Fibroblast of the conjunctiva (primary cell): ENCODE results near the gene AKR7A3.
"Not testable (repeated sequence)": the region's sequence is repeated elsewhere in the genome, so short reads cannot be mapped to it uniquely, and the experiment has no call there.

Experiments used
- DNase-seq: peaks from one replicate; pipeline ENCODE4 v3.0.0-alpha.2; 2010; ENCODE audit warnings: low read depth

The AKR7A3 gene

DNA sequence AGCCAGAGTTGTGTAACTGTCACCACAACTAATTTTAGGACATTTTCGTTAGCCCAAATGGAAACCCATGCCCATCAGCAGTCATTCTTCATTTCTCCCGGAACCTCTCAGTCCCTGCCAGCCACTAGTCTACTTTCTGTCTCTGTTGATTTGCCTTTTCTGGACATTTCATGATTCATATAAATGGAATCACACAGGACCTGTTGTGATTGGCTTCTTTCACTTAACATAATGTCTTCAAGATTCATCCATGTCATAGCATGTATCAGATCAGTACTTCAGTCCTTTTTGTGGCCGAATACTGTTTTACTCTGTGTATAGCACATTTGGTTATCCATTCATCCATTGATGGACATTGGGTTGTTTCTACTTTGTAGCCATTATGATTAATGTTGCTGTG, 30.6 kb upstream of the AKR7A3 start:
- DNase-seq: no peak

DNA sequence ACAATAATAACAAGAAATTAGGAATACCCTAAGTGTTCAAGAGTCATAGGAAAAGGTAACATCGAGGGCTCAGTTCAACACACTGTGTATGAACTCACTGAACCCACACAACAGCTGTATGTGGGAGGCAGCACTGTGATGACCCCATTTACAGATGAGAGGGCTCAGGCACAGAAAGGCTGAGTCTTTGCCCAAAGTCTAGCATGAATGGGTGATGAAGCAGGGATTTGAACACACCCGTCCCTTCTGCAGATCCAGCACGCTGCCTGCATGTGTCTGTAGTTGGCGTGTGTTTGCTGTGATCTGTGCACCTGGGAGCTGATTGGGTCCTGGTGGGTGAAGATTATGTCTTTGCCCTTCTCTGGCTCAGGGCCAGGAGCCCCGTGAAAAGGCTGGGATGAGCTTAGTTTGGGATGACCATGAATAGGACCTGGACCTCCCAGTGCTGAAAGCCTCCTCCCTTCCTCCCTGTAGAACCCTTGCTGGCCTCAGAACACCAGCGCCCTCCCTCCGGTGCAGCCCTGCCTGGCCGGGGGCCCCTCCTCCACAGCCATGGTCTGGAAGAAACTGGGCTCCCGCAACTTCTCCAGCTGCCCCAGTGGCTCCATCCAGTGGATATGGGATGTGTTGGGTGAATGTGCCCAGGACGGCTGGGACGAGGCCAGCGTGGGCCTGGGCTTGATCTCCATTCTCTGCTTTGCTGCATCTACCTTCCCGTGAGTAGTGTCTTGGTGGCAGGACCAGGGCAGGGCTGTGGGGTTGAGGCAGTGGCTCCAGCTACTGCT, 28.7 kb upstream of the AKR7A3 start:
- DNase-seq: no peak

DNA sequence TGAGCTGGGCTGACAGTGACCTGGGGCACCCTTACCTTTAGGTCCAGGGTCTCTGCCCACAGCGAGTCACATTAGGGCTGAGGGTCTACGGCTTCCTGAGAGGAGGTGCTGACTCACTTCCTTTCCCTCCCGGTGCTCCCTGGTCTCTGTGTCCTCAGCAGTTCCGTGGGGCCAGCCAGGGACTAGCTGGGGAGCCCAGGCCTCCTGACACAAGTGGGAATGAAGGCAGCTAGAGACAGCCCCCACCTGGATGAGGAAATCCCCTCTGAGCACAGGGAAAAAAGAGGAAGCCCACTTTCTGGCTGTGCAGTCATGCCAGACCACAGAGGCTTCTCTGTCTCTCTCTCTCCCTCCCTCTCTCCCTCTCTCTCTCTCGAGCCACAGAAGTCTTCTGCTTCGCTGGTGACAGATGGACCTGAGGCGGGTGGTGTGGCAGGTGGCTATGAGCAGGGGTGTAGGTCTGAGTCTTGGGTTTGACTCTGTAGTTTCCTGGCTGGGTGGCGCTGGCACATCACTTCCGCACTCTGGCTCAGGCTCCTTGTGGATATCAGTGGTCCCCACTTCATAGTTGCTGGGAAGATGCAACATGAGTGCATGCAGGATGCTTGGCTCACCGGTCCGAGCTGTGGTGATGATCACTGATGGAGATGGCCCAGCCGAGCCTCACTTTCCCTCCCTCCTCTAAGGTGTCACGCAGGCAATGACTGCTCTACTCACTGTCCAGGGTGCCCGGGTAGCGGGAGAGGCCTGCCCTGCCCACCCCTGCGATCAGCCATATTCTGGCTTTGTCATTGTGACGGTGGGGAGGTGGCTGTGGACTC, 27.0 kb upstream of the AKR7A3 start:
- DNase-seq: no peak

DNA sequence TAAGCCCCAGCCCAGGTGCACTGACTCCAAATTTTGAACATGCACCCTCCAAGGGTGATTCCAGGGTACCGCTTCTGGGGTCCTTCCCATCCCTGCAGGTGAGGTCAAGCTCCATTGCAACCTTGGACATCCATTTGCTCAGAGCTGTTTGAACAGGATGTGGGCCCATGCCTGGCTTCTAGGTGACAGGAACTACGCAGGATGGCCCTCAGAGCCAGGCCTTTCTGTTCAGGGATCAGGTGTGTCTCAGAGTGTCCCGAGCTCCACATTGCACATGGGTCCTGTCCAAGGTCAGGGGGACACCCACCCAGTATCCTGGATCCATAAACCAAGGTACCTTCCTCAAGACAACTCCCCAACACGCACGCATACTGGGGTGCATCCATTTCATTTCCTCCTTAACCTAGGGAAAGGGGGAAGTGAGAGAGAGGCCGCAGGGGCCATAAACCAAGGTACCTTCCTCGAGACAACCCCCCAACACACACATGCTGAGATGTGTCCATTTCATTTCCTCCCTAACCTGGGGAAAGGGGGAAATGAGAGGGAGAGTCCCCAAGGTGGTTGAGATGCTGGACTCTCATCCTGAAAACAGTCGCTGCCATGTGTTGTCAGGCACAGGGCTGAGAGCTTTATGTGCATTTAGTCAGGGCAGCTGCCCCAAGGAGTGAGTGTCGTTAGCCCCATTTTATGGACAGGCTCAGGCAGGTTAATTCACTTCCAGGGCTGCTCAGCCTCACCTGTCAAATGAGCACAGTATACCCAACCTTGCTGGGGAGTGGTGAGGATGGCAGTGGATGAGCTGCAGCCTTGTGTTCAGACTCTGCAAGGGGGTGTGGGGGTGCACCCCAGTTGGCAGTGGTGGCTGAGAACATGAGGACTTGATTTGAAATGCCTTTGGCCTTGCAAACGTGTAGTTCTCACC, 25.7 kb upstream of the AKR7A3 start:
- no peak for DNase-seq

DNA sequence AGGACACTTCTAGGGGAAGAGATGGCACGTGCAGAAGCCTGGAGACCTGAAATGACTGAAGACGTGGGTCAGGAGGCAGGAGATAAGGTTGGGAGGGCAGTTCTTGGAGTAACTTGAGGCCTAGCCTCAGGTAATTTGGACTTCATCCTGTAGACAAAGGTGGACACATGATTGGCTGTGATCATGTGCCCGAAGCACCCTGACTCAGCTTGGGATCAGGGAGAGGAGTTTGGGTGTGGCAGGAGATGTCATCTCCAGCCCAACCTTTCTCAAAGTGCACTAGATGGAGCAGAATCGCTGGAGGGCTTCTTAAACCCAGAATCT, 25.0 kb upstream of the AKR7A3 start:
- DNase-seq: no peak

DNA sequence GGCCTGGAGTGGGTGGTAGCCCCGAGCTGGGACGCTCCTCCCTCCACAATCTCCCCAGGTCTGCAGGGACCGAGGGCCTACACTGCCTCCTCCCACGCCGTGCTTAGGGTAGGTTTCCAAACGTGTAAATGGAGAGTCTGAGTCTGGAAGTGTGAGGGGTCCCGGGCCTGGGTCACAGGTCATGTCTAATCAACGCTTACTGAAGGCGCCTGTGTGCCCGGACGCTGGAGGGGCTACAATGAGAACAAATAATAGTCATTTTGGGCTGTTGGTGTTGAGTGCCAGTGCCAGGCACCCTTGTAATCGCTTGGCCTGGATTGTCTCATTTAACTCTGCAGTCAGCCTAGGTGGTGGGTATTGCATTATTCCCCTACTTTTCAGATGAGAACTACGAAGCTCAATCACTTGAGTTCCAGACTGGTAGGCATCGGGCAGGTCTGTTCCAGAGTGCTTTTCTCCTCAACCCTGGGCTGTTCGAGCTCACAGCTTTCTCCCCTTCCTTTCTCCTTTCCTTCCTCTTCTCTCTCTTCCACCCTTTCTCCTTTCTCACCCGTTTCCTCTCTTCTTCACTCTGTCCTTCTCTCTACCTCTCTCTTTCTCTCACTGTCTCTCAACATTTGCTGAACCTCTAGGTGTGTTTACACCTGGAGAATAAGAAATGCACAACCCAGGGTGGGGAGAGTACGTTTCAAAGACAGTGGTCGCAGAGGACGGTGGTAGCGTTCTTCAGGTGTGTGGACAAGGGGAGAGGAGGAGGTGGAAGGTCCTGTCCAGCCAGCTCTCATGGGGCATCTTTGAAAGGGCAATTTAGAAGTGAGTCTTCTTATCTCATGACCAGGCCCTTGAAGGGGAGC, 24.4 kb upstream of the AKR7A3 start:
- DNase-seq: no peak

DNA sequence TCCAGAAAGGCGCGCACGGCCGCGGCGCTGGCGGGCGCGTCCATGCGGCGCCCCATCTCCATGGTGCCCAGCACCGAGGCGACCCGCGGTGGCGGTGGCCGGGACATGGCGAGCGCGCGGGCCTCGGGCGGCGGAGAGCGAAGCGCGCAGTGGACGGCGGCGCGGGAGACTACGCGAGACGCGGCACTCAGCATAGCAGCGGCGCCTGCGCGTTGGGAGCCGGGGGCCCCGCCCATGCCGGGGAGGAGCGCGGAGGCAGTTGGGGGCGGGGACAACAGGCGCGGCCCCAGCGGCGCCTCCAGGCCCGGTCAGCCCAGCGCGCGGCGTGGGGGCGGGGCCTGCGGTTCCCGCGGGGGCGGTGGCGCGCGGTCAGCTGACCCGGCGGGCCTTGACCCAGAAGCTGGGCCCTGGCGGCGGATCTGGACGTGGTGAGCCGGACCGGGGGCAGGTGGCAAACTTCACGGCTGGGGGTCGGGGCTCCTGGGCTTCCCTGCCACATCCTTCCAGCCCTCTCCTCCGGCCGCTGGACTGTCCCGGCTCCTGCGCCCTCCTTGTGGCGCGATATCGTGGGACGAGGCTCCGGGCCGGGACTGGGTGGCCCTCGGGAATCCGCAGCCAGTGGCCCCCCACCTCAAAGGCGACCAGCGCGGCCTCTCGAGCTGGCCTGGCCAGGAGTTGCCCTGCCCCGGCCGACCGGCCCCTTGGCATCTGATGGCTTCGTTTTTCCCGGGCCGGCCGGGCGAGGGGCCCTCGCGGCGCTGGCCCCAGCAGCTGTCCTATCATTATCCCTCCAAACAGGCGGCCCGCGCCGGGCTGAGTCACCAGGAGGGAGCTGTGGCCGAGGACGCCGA, 23.6 kb upstream of the AKR7A3 start, which contains the start of the genes AKR7A2 and SLC66A1:
TSS of gene AKR7A2 (minus strand) at position 214 of the 851 bp plus-strand sequence. CDS start at position 194, 20 bp downstream.
TSS of gene SLC66A1 (plus strand) at position 396 of the 851 bp plus-strand sequence. CDS start 5,352 bp downstream, outside the sequence.
- peak; percentile 80 for DNase-seq

DNA sequence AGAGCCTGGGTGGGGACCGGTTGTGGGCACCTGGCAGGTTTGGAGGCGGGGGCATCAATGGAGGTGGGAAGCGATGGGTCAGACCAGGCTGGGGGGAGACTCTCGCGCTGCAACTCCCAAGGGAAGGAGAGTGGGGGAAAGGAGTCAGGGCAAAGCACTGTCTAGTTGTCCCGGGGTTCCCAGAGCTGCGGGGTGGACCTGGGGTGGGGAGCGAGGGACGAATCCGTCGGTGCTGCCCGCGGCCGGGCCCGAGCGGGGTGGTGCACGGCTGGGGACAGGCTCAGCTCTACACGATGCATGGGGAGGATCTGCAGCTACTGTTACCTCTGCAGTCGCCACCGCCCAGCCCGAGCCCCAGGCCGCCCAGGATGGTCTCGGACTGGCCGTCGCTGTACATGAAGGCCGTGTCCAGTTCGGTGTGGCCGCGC, 22.9 kb upstream of the AKR7A3 start:
- DNase-seq: no peak

DNA sequence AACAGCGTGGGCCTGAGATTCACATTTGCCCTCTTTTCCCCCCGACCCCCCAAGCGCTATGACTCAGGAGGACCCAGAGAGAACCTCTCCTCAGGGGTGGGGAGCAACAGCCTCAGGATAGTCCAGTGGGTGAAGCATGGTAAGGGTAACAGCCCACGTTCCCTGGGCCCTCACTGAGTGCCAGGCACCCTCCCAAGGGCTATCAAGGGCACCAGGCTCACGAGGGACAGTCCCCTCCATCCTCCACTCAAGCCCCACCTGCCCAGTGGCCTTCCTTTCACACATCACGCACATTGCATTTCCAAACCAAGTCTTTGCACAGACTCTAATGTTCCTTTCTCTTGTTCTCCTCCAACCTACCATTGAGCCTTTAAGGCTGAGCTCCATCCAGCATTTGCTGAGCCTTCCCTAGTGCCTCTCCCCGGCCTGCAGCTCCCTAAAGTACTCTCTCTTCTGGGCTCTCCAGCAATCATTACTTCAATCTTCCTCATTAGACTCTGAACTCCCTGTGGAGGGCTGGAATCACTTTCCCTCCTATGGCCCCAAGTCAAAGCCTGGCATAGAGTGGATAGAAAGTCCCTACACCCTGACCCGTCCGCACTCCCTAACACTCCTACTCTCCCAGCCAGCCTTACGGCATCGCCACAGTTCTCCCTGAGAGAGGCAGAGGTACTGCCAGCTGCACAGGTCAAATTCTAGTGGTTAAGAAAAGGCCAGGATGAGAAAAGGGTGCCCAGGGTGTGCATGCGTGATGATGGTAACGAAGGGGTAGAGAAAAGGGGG, 22.3 kb upstream of the AKR7A3 start:
- no peak for DNase-seq

DNA sequence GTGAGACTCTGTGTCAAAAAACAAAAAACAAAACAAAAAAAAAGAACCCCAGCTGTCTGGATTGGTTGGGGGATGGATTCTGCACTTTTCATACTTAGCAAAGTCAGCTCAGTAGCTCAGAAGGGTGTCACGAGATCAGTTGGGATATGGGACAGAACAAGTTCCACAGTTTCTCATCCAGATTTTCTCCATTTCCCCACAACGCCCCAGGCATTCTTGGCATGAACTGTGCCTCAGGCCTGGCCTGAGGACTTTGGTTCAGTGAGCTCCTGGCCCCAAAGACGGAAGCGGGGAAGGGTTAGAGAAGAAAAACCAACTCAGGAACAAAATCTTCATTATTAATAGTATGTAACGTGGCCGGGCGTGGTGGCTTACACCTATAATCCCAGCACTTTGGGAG, 21.5 kb upstream of the AKR7A3 start:
- DNase-seq: no peak

DNA sequence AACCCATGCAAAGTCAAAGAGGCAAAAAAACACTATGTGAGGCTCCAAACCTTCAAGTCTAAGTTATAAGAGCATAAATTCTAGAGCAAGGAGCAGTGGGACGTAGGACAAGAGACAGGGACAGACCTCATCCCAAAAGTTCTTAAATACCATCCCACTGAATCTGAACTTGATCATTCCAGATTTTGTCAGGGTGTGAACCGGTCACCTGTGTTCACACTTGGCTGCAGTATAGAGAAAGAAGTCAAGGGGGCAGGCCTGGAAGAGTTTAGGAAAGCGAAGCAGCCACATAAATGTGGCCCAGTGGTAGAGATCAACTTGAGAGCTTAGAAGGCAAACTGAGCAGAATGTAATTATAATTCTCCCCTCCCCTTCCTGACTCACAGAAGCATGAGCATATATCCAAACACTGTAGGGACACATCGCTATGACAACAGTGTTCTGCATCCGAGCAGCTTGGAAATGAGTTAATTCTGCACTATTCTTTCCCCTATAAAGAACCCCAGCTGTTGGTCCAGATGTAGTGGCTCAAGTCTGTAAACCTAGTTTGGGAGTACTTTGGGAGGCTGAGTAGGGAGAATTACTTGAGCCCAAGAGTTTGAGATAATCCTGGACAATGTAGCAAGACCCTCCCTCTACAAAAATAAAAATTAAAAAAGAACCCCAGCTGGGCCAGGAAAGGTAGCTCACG, 20.7 kb upstream of the AKR7A3 start:
- DNase-seq: peak; percentile 57

DNA sequence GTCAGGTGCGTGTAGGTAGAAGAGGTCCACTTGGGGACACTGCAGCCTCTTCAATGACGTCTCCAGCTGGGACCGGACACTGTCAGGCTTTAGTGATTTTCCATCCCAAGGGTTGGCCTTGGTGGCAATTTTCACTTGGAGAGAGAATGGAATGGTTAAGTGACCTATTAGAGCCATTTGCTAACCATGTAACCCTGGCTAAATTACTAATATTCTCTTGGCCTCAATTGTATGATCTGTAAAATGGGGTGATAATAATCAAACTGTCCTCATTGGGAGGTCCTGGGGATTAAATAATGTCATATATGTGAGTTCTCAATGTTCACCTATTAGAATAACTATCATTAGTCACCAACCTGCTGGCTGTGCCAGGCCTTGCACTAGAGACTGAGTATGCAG, 19.9 kb upstream of the AKR7A3 start:
- no peak for DNase-seq

DNA sequence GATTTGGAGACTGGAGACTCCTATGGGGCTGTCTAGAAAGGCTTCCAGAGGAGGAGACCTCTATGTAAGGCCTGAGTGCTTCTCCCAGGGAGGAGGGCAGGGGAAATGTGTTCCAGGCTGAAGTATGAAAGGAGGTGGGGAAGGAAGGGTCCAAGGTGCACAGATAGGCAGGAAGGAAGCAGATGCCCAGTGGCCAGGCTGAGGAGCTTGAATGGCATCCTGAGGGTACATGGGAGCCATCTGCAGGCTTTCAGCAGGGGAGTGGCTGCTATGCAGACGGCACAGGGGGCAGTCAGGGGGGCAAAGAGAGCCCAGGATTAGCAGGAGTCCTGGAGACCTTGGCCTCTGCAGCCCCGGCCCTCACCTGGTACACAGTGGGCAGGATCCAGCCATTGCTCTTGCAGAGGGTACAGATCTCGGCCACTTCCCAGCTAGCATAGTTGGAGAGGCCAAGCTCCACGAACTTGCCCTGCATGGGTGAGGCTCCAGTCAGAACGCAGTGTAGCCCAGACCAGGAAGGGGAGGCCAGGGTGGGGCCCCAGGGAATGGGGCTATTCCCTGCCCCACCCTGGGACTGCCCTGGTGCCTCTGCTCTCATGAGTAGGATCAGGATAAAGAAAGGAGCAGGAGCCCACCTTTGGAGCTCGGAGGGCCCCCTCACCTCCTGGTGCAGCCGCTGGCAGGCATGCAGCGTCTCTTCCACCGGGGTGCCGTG, 19.4 kb upstream of the AKR7A3 start:
- no peak for DNase-seq

DNA sequence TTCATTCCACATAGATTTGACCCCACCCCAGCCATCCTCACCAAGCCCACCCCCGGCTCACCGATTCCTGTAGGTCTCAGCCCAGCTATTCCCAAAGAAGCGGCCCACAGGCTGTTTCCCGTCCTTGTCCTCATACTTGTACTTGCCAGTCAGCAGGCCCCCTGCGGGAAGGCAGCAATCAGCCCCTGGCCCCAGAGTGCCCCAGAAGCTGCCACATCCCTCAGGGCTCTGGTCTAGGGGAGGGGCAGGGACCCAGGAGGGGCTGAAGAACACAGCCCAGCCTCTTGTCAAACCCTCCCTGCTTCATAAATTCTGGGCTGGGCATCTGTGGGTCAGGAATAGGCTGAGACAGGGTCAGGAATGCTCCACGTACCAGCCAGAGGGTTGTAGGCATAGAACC, 18.4 kb upstream of the AKR7A3 start:
- no peak for DNase-seq

DNA sequence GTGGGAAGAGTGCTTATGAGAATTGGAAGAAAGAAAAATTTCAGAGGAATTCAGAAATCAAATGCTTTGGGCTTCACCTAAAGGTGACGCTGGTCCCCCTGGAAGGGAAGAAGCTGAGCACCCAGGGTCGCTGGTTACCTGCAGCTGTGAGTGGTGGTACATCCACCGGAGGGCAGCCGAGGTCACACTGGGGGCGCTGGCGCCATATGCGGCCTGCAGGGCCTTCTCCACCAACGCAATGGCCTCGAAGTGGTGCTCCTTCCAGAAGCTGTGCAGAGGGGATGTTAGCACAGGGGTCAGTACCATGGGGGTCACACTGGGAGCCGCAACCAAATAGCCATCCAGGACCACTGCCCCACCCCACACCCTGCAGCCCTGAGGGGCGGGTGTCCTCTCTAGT, 17.3 kb upstream of the AKR7A3 start:
- no peak for DNase-seq

DNA sequence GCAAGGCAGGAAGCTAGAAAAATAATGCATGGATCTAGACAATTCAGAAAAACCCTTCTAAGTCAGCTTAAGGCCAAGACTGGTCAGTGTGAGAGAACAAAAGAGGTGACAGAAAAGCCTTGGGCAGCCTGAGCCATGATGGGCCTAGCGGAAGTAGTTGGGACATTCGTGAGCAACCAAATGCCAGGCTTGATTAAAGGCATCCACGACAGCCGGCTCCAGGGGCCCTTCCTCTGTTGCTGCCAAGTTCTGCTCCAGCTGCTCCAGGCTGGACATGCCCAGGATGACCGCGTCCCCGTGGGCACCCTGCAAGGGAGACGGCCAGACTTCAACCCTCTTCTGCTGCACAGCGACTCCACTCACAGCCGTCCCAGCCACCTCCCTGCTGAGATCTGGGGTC, 15.5 kb upstream of the AKR7A3 start:
- not testable (repeated sequence) for DNase-seq

DNA sequence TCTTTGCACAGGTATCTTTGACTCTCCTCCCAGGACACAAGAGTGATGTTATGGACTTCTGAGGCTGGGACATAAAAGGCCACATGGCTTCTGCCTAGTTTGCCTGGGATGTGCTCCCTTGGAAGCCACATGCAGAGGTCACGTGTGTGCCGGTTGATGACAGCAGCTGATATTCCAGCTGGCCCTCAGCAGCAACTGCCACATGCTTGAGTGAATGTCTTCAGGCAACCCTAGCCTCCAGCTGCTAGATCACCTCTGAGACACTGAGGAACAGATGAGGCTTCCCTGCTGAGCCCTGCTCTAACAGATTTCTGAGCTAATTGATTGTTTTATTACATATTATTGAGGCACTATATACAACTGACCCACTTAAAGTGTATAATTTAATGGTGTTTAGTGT, 11.6 kb upstream of the AKR7A3 start:
- DNase-seq: no peak

DNA sequence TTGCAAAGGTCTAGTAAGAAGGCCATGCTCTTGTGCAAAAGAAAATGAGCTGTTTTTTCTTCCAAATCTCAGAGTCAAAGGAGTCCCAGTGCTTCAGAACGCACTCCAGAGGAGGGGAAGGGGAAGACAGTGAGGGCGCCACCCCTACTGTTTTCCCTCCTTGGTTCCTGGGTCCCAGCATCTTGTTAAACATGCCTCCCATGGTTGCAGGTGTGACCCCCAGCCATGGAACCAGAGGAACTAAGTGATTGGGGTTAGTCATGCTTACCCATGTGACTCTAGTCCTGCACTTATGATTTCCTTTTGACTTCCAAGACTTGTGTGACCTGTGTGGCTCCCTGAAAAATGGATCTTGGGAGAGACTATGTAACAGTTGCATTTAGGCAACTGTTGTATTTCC, 6.1 kb upstream of the AKR7A3 start:
- DNase-seq: no peak
